HG02610 (cell line): ENCODE data around the gene TSPAN3.

Experiments used
- ATAC-seq: cut with Tn5 transposase; IDR thresholded peaks from one replicate; pipeline ENCODE4 v1.9.1; 2021; ENCODE audit warnings: mild to moderate bottlenecking, moderate library complexity; ENCODE audit not compliant: unreplicated experiment

TSPAN3 gene

DNA sequence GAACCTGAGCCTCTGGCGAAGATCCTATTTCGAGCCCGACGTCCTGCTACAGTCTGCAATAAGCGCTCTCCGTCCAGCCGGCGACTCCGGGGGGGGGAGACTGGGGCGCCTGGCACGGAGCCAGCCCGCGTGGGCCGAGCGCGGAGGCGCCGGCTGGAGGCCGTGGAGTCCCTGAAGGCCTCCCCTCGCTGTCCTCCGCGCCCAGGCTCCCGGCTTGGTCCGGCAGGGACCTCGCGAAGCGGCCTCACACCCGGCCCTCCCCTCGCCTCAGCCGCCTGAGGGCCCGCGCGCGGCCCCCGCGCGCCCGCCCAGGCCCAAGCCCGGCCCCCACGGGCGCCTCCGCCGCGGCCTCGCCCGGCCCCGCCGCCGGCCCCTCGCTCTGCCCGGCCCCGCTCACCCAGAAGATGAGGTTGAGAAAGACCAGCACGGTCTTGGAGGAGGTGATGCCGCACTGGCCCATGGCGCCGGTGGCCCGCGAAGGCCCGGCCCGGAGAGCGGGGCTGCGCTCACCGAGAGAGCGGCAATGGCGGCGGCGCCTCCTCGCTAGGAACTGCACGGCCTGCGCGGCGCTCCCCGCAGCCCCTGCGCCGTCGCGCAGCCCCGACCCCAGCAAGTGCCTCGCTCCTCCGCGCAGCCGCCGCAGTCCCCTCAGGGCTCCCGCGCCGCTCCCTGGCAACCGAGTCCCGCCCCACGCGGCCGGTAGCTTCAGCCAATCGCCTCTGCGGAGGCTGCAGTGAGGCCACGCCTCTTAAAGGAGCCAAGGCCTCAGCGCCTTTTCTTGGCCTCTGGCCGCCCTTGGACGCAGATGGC is at the start of gene TSPAN3:
TSPAN3 (minus strand) TSS at position 615 of the 810 bp plus-strand sequence; CDS start at position 460, 155 bp downstream.
- peak; percentile 95 for ATAC-seq

GRCh38 chr15:77120576-77120975 is 49.7 kb upstream of the TSPAN3 start:
- ATAC-seq, result no peak

- ATAC-seq, result no peak
These were observed 48.5 kb upstream of the TSPAN3 start for GRCh38 chr15:77119446-77119845.

DNA sequence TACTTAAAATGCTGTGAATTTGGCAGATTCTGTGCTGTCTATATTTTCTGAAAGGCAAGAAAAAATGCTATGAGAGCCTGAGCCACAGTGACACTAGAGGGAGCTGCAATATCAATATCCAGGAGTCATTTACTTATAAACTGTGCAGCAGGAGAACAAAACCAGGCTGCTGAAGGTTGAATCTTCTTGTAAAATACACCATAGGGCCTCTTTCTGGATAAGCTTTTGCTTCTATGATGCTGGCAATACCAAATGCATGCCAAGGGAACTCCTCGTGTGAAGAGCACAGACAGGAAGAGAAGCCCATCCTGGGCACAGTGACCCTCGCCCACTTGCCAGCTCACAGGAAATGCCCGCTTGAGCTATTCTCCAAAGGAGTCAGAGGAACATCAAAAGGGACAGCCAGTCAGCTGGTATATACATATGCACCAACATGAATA is 48.0 kb upstream of the TSPAN3 start:
- ATAC-seq, result no peak

DNA sequence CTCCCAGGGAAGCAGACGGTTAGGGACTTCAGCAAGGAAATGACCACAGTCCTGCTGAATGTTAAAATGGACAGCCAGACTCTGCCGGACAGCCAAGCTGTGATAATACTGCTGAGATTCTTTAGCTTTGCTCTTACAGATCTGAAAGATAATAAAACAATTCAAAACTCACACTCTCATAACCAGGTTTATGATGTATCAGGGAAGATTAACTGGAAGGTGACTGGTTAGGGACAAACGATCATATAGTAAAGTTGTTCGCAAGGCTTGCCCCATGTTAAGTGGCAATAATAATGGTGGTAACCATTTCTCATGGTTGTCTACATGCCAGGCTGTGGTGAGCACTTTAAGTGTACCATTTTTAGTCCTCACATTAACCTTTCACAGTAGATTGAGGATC is 44.3 kb upstream of the TSPAN3 start:
- ATAC-seq, result no peak

DNA sequence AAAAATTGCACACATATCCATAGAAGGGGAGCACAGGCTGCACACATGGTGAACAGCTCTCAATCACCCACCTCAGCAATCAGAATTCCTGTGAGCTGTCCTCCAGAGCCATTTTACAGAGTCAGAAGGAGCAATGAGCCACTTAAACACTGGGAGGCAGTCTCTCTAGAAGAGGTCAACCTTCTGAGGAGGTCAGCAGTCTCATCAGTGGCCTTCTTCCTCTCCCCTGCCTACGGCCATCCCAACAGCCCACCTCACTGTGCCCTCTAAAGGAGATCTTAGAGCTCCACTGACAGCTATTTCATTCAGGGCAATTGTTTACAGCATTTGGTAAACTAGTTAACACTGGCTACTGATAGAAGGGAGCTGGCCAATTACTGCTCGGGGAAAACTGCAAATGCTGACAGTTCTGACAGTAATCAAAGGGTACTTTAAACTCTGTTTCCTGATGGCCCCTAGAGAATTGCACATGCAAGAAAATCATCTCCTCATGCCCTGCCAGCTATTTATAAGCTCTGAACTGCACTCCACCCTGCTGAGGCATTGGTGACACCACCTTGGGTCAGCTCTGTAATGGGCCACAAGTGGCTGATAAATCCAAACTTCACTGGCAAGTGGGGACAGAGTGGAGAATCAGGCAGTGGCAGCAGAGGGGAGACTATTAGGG is 42.1 kb upstream of the TSPAN3 start:
- ATAC-seq, result no peak

DNA sequence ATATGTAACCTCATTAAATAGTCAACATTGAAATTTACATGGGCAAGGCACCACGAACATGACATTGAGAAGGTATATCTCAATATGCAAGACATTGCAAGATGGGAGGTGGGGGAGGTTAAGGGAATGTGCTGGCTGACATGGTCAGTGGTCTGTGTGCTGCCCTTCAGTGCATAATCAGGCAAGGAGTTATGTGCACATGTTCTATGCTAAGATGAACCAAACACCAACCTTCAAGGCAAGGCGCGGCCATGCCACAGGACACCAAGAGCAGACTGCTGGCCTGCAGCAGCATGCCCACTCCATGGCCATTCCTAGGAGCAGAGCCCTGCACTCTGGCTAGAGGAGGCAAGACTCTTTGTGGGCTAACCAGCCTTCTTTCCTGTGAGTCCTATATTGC is 40.9 kb upstream of the TSPAN3 start:
- no peak for ATAC-seq

GRCh38 chr15:77107531-77108355 is 36.8 kb upstream of the TSPAN3 start:
- ATAC-seq, result no peak

GRCh38 chr15:77107068-77107467 is 36.2 kb upstream of the TSPAN3 start:
- no peak for ATAC-seq

DNA sequence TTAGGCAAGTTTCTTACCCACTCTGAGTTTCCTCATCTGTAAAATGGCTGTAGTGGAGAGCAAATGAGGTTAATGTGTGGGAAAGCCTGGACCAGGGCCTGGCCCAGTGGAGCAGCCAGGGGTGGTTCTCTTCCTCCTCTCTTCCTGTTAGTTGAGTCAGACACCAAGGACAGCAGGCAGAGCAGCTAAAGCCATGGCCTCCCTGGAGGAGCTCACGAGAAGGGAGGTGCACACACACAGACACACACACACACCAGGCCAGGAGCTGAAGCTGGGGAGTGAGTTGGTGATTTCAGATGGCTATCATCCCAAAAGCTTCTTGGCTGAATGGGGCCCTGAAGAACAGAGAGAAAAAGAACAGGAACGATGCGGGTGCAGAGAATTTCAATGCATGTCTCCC is 33.2 kb upstream of the TSPAN3 start:
- ATAC-seq, result no peak

- no peak for ATAC-seq
These were observed 29.0 kb upstream of the TSPAN3 start for GRCh38 chr15:77099741-77100463.

DNA sequence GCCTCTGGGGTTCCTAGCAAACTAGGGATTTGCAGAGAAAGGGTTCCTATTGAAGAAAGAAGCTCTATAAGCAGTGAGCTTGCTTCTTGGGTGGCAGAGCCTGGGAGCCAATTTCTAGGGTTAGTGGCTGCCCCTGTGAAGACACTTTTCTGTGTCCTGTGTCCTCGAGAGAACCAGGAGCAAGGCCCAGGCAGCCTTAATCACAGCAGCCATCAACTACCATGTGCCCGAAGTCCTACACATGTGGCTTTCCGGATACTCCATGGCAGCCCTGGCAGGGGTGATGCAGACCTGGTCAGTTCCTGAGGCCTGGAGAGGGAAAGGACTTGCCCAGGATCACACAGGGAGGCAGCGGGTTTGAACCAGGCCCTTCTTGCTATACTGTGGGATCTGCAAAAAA is 27.7 kb upstream of the TSPAN3 start:
- ATAC-seq, result no peak

- ATAC-seq, result no peak
These were observed 27.0 kb upstream of the TSPAN3 start for GRCh38 chr15:77097921-77098320.

- no peak for ATAC-seq
These were observed 26.4 kb upstream of the TSPAN3 start for GRCh38 chr15:77097248-77097721.

DNA sequence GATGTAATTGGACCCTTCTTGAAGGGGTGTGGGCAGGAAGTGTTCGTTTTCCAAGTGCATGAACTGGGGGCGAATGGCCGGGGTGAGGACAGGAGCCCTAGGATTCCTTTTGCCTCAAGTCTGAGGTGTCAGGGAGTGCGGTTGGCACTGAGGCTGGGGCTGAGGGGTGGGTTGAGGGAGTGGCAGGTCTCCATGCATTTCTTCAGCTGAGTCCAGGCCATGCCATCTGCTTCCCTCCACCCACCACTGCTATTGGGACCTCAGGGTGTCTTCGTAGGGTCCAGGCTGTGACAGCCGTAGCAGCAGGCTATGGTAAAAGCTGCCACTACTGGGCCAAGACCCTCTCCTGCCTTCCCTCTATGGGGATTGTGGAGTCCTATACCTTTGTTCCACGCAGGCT is 25.6 kb upstream of the TSPAN3 start:
- ATAC-seq, result no peak

GRCh38 chr15:77096138-77096537 is 25.2 kb upstream of the TSPAN3 start:
- ATAC-seq, result no peak

- no peak for ATAC-seq
These were observed 23.6 kb upstream of the TSPAN3 start for GRCh38 chr15:77094397-77095030.

GRCh38 chr15:77093436-77093835 is 22.5 kb upstream of the TSPAN3 start:
- ATAC-seq, result no peak

GRCh38 chr15:77091097-77091496 is 20.2 kb upstream of the TSPAN3 start:
- ATAC-seq, result no peak

DNA sequence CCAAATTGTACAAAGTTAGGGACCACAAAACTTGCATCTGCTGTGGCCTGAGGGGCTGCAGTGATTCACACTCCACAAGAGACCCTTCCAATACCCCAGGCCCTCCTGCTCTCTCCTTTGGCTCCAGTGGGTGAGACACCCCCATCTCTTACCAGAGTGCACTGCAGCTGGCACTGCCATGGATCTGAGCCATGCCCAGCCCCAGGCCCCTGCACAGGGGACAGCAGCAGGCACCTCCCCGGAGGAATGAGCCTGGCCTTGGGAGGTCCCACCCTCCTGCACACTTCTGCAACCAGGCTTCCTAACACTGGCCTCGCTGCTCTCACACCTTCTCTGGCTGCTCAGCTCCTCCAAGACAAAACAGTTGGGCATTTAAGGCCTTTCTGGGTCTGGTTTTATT is 16.3 kb upstream of the TSPAN3 start:
- ATAC-seq, result no peak
